Sigmoid colon (tissue), 4 donors: Measurements from ENCODE around the gene HOMER2.

Experiments used
- EP300 ChIP-seq, 4 donors: sonication (generic); formaldehyde crosslinking; IDR thresholded peaks; one replicate each; pipeline ENCODE4 v1.6.1; 2017; ENCODE audit warnings: antibody characterized with exemption in 4 of 4
- POLR2A ChIP-seq, 2 donors: fragments of 450-650 bp; IDR thresholded peaks; one replicate each; pipeline ENCODE4 v1.6.1; 2016; ENCODE audit warnings: antibody characterized with exemption in 2 of 2, mild to moderate bottlenecking in 2 of 2, moderate library complexity in 2 of 2
- POLR2AphosphoS5 ChIP-seq, 4 donors: sonication (generic); formaldehyde crosslinking; IDR thresholded peaks; one replicate each; pipeline ENCODE4 v1.6.1; 2017; ENCODE audit warnings: antibody characterized with exemption in 4 of 4
- TF ChIP-seq, protein P1 (sequence below), 4 experiments: fragments of 450-650 bp in 3 of 4; fragments of 200-600 bp in 1 of 4; IDR thresholded peaks; one replicate each; pipeline ENCODE4 v1.5.1; 2016 to 2019; ENCODE audit warnings: antibody characterized with exemption in 4 of 4, mild to moderate bottlenecking in 3 of 4, moderate library complexity in 2 of 4

DNA sequence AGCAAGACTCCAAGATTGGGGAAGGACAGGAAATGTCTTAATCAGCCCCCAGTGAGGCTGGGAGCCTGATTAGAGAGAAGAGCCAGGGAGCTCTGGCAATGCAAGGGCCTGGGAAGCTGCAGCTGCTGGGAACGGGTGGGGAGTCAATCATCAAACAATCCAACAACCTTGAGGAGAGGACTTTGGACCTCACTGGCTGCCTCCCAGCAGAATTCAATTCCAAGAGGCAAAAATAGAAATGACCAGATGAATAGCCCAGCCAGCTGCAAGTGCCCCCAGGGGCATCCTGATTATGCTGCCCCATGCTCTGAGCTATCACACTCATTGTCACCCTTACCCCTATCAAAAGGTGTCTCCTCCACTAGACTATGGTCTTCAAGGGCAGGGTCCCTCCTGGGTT lies 6.1 kb upstream of the HOMER2 start:
- TF ChIP-seq, protein P1, sequence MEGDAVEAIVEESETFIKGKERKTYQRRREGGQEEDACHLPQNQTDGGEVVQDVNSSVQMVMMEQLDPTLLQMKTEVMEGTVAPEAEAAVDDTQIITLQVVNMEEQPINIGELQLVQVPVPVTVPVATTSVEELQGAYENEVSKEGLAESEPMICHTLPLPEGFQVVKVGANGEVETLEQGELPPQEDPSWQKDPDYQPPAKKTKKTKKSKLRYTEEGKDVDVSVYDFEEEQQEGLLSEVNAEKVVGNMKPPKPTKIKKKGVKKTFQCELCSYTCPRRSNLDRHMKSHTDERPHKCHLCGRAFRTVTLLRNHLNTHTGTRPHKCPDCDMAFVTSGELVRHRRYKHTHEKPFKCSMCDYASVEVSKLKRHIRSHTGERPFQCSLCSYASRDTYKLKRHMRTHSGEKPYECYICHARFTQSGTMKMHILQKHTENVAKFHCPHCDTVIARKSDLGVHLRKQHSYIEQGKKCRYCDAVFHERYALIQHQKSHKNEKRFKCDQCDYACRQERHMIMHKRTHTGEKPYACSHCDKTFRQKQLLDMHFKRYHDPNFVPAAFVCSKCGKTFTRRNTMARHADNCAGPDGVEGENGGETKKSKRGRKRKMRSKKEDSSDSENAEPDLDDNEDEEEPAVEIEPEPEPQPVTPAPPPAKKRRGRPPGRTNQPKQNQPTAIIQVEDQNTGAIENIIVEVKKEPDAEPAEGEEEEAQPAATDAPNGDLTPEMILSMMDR (IDR thresholded peaks at IDR 0.05), result no peak
- TF ChIP-seq POLR2AphosphoS5 (IDR thresholded peaks at IDR 0.05) (no peak), EP300 (IDR thresholded peaks at IDR 0.05) (no peak), POLR2A (IDR thresholded peaks at IDR 0.05) (no peak)
